ENCODE measurements around the gene KLK5. TPM values are rescaled to one million over a fixed set of nuclear protein-coding genes. Genes with fewer than 3 reads are reported as not detected.
A peak's percentile ranks its signal among the peaks of the same experiment; 100 is the strongest.

Gene KLK5
- total and polyA plus RNA-seq, 2 of the 13 experiments (the other 11 are each of a cell fraction or from before 2014, with no cell fraction given) = not detected

DNA sequence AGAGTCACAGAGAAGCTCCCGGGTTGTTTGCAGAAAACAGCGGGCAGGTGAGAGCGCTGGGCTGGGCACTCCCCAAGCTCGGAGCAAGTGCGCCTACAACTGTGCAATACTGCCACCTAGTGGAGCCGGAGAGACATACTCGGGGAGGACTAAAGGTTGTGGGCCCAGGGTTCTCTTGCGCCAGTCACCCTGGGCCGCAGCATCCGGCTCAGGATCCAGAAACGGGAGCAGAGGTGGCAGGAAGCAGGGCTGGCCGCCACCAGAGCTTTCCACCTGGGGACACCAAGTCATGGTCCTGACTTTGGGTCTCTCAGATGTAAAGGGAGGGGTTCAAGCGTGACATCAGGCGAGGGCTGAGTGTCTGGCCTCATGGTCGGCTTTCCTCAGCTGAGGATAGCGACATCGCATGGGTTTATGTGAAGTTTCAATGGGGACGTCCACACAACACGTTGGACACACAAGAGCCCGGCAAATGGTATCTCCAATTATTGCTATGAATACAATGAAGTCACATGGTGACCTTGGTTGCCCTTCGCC is 30.5 kb downstream of the KLK5 start:
- in situ Hi-C loops (cut with HindIII; ENCODE audit: extremely low pct_ligation_motif_present, low pct_unique_long_range_greater_than_20kb) = no loop called here
- intact Hi-C loops (cut with micrococcal nuclease; ENCODE audit: unreplicated experiment) = no loop called here
- Histone ChIP-seq H3K27ac (ENCODE audit: extremely low read length, insufficient read depth, low read length) (no peak overlapping the region), H3K4me3 (replicated peaks in 1 of 3; ENCODE audit: insufficient read depth in 1 of 3, low read depth in 2 of 3, low read length in 3 of 3) (no peak overlapping the region), H3K9ac (ENCODE audit: insufficient read depth, low read depth, low read length) (no peak overlapping the region), H3K4me2 (ENCODE audit: low read depth, low read length) (no peak overlapping the region), H3K27me3 (ENCODE audit: control insufficient read depth in 1 of 2, insufficient read depth in 2 of 2, low read length in 2 of 2) (peaks cover 0 to 2% of the 10 kb centered on the region in 2 experiments; a peak in 2 of 5 replicates), H4K20me1 (ENCODE audit: insufficient read depth, low read length) (no peaks in the 10 kb centered on the region), H3K4me1 (ENCODE audit: insufficient read depth, low read length) (no peaks in the 10 kb centered on the region), H3K79me2 (ENCODE audit: insufficient read depth, low read length) (no peaks in the 10 kb centered on the region), H3K36me3 (replicated peaks in 1 of 2; ENCODE audit: control insufficient read depth in 1 of 2, insufficient read depth in 2 of 2, low read length in 2 of 2) (no peaks in the 10 kb centered on the region), H3K9me3 (ENCODE audit: low read length) (no peaks in the 10 kb centered on the region), H2AFZ (ENCODE audit: low read length) (no peak overlapping the region)
- FAIRE-seq (peak; percentile 44), DNase-seq (ENCODE audit: low spot score) (peak; percentile 74), ATAC-seq (peak; percentile 100)
- BruUV-seq (replicated peaks) = no TSS peak
- ChIA-PET CTCF (ENCODE audit: low intra/inter-chr PET ratio, low total read pairs) (interaction anchor here (1.1 to 1.3 kb wide), 4 partner anchors 16 to 253 kb away, joined by 3 to 5 read pairs (median 4); no protein-coding TSS in a partner anchor), POLR2A (interaction anchor here (0.6 kb wide), 1 partner anchor 118 kb away, joined by 3 read pairs; no protein-coding TSS in a partner anchor)
- WGBS (ENCODE audit: low lambda C conversion rate) = 39% methylated on average over 13 of the region's 21 CpGs
- TF ChIP-seq, protein P1, sequence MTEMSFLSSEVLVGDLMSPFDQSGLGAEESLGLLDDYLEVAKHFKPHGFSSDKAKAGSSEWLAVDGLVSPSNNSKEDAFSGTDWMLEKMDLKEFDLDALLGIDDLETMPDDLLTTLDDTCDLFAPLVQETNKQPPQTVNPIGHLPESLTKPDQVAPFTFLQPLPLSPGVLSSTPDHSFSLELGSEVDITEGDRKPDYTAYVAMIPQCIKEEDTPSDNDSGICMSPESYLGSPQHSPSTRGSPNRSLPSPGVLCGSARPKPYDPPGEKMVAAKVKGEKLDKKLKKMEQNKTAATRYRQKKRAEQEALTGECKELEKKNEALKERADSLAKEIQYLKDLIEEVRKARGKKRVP (CRISPR knock-in tag; IDR thresholded peaks at IDR 0.05) = no peak
- no peak for TF ChIP-seq ZNF17 (CRISPR knock-in tag; IDR thresholded peaks at IDR 0.05)
- TF ChIP-seq SKI (IDR thresholded peaks at IDR 0.05; ENCODE audit: partially characterized antibody) = no peak
- no peak for TF ChIP-seq RNF2 (conservative IDR thresholded peaks at IDR 0.05; ENCODE audit: low read depth)
- TF ChIP-seq THAP11 (CRISPR knock-in tag; IDR thresholded peaks at IDR 0.05) = no peak
- no peak for TF ChIP-seq RFX3 (CRISPR knock-in tag; IDR thresholded peaks at IDR 0.05)
- TF ChIP-seq, protein P2, sequence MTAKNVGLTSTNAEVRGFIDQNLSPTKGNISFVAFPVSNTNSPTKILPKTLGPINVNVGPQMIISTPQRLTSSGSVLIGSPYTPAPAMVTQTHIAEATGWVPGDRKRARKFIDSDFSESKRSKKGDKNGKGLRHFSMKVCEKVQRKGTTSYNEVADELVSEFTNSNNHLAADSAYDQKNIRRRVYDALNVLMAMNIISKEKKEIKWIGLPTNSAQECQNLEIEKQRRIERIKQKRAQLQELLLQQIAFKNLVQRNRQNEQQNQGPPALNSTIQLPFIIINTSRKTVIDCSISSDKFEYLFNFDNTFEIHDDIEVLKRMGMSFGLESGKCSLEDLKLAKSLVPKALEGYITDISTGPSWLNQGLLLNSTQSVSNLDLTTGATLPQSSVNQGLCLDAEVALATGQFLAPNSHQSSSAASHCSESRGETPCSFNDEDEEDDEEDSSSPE (CRISPR knock-in tag; IDR thresholded peaks at IDR 0.05) = no peak
- no peak for TF ChIP-seq ZSCAN20 (CRISPR knock-in tag; IDR thresholded peaks at IDR 0.05; ENCODE audit: borderline replicate concordance)
- TF ChIP-seq, protein P3, sequence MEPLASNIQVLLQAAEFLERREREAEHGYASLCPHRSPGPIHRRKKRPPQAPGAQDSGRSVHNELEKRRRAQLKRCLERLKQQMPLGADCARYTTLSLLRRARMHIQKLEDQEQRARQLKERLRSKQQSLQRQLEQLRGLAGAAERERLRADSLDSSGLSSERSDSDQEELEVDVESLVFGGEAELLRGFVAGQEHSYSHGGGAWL (CRISPR knock-in tag; IDR thresholded peaks at IDR 0.05) = no peak
- no peak for TF ChIP-seq NPAS2 (CRISPR knock-in tag; IDR thresholded peaks at IDR 0.05; ENCODE audit: borderline replicate concordance)
- no peak for TF ChIP-seq EED (CRISPR knock-in tag; IDR thresholded peaks at IDR 0.05)
- no peak for TF ChIP-seq POLR2G (IDR thresholded peaks at IDR 0.05; ENCODE audit: low read depth, low read length)
- peak; percentile 55 for TF ChIP-seq XRCC5 (optimal IDR thresholded peaks at IDR 0.05; ENCODE audit: low read length)
- TF ChIP-seq, protein P4, sequence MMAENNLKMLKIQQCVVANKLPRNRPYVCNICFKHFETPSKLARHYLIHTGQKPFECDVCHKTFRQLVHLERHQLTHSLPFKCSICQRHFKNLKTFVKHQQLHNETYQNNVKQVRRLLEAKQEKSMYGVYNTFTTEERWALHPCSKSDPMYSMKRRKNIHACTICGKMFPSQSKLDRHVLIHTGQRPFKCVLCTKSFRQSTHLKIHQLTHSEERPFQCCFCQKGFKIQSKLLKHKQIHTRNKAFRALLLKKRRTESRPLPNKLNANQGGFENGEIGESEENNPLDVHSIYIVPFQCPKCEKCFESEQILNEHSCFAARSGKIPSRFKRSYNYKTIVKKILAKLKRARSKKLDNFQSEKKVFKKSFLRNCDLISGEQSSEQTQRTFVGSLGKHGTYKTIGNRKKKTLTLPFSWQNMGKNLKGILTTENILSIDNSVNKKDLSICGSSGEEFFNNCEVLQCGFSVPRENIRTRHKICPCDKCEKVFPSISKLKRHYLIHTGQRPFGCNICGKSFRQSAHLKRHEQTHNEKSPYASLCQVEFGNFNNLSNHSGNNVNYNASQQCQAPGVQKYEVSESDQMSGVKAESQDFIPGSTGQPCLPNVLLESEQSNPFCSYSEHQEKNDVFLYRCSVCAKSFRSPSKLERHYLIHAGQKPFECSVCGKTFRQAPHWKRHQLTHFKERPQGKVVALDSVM (CRISPR knock-in tag; IDR thresholded peaks at IDR 0.05) = no peak
- TF ChIP-seq MAFG (CRISPR knock-in tag; IDR thresholded peaks at IDR 0.05) = no peak
- TF ChIP-seq GTF3A (CRISPR knock-in tag; conservative IDR thresholded peaks at IDR 0.05) = no peak
- TF ChIP-seq, protein P5, sequence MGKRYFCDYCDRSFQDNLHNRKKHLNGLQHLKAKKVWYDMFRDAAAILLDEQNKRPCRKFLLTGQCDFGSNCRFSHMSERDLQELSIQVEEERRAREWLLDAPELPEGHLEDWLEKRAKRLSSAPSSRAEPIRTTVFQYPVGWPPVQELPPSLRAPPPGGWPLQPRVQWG (CRISPR knock-in tag; IDR thresholded peaks at IDR 0.05; ENCODE audit: borderline replicate concordance, low read depth) = no peak
- no peak for TF ChIP-seq ZNF567 (CRISPR knock-in tag; IDR thresholded peaks at IDR 0.05; ENCODE audit: borderline replicate concordance)
- TF ChIP-seq ZNF772 (CRISPR knock-in tag; IDR thresholded peaks at IDR 0.05) = no peak
- no peak for TF ChIP-seq ZNF451 (CRISPR knock-in tag; IDR thresholded peaks at IDR 0.05)
- no peak for TF ChIP-seq ZNF572 (CRISPR knock-in tag; IDR thresholded peaks at IDR 0.05)
- no peak for TF ChIP-seq ZNF501 (CRISPR knock-in tag; IDR thresholded peaks at IDR 0.05)
